Panc1 (cell line): ENCODE data around the gene TAF13.
"Not testable (repeated sequence)": the region's sequence is repeated elsewhere in the genome, so short reads cannot be mapped to it uniquely, and the experiment has no call there.

Experiments
- CTCF ChIP-seq: fragments of 450-650 bp; IDR thresholded peaks from 2 replicates; pipeline ENCODE4 v1.5.1; 2017; ENCODE audit warnings: mild to moderate bottlenecking
- POLR2AphosphoS5 ChIP-seq: IDR thresholded peaks from 2 replicates; pipeline ENCODE4 v1.6.1; 2012; ENCODE audit warnings: mild to moderate bottlenecking, low read depth, low read length, moderate library complexity
- SIN3A ChIP-seq: IDR thresholded peaks from 2 replicates; pipeline ENCODE4 v1.6.1; 2012; ENCODE audit warnings: low read depth, mild to moderate bottlenecking, low read length, moderate library complexity, borderline replicate concordance; ENCODE audit not compliant: insufficient read depth
- TCF7L2 ChIP-seq: IDR thresholded peaks from 2 replicates; pipeline ENCODE4 v1.6.1; 2011; ENCODE audit warnings: mild to moderate bottlenecking, low read depth, low read length, inconsistent platforms
- TF ChIP-seq, protein P1 (sequence below), 2 experiments: IDR thresholded peaks; 2 replicates each; pipeline ENCODE4 v1.6.1; 2011 to 2012; ENCODE audit warnings: low read depth in 2 of 2, control low read depth in 1 of 2, low read length in 1 of 2, mild to moderate bottlenecking in 1 of 2, moderate library complexity in 1 of 2; ENCODE audit not compliant: insufficient read depth in 1 of 2

- TF ChIP-seq CTCF, POLR2AphosphoS5, SIN3A, TCF7L2: not testable (repeated sequence)
- TF ChIP-seq, protein P1, sequence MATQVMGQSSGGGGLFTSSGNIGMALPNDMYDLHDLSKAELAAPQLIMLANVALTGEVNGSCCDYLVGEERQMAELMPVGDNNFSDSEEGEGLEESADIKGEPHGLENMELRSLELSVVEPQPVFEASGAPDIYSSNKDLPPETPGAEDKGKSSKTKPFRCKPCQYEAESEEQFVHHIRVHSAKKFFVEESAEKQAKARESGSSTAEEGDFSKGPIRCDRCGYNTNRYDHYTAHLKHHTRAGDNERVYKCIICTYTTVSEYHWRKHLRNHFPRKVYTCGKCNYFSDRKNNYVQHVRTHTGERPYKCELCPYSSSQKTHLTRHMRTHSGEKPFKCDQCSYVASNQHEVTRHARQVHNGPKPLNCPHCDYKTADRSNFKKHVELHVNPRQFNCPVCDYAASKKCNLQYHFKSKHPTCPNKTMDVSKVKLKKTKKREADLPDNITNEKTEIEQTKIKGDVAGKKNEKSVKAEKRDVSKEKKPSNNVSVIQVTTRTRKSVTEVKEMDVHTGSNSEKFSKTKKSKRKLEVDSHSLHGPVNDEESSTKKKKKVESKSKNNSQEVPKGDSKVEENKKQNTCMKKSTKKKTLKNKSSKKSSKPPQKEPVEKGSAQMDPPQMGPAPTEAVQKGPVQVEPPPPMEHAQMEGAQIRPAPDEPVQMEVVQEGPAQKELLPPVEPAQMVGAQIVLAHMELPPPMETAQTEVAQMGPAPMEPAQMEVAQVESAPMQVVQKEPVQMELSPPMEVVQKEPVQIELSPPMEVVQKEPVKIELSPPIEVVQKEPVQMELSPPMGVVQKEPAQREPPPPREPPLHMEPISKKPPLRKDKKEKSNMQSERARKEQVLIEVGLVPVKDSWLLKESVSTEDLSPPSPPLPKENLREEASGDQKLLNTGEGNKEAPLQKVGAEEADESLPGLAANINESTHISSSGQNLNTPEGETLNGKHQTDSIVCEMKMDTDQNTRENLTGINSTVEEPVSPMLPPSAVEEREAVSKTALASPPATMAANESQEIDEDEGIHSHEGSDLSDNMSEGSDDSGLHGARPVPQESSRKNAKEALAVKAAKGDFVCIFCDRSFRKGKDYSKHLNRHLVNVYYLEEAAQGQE (IDR thresholded peaks at IDR 0.05; ENCODE audit: insufficient read depth in 1 of 2, low read depth in 2 of 2, low read length in 1 of 2): not testable (repeated sequence)
Observed at GRCh38 chr1:109017719-109018118, 58.1 kb downstream of the TAF13 start.
